K562 (cell line): ENCODE data around the gene STAB2. TPM values are rescaled to one million over a fixed set of nuclear protein-coding genes. Genes with fewer than 3 reads are reported as not detected.

Experiments
- ATAC-seq: fragments of 200-7000 bp; cut with Tn5 transposase; 3 replicates; pipeline ENCODE4 v1.9.1; 2020; ENCODE audit warnings: moderate library complexity
- BruUV-seq: library from RNA; stranded (reverse); fragments of 400-500 nt; replicated peaks from 2 replicates; lab custom pipeline; 2021; lab: Mats Ljungman, UMichigan
- CTCF ChIA-PET: fragments of 300-600 bp; formaldehyde crosslinking; extraction: SDS; loops from one replicate; lab custom pipeline; 2021; ENCODE audit warnings: low intra/inter-chr PET ratio; lab: Yijun Ruan, JAX
- POLR2A ChIA-PET: fragments of 300-600, 350-650 bp; sonication (Branson Sonifier 250); formaldehyde crosslinking; extraction: SDS; loops from one replicate; lab custom pipeline; 2021; ENCODE audit warnings: antibody characterized with exemption, inconsistent platforms; lab: Yijun Ruan, JAX
- DNase-seq, 4 experiments: peaks; one replicate each; pipeline versions ENCODE4 v3.0.0 to v3.0.0-alpha.2; 2011 to 2018; ENCODE audit warnings: low spot score in 3 of 4, mixed read lengths in 3 of 4; ENCODE audit errors: extremely low read depth in 1 of 4
- FAIRE-seq: peaks from 2 replicates; lab custom pipeline; 2011; peaks lifted over from hg19 to GRCh38; lab: Jason Lieb, UNC
- H2AFZ ChIP-seq: 2 replicates; pipeline ENCODE4 v1.6.0; 2011; ENCODE audit warnings: low read depth, low read length, control low read depth, inconsistent platforms
- H3K27ac ChIP-seq: fragments of 200-600 bp; 3 replicates; pipeline ENCODE4 v1.8.0; 2011; ENCODE audit warnings: low read depth, mild to moderate bottlenecking, control low read depth, inconsistent platforms, low read length, moderate library complexity, mixed read lengths; ENCODE audit errors: extremely low read depth
- H3K27me3 ChIP-seq, 2 experiments: fragments of 300-600 bp in 1 of 2; 2 replicates in 1 of 2; 3 replicates in 1 of 2; pipeline versions ENCODE4 v1.6.0 to v1.8.0; 2011; ENCODE audit warnings: inconsistent platforms in 2 of 2, low read length in 2 of 2, mild to moderate bottlenecking in 1 of 2, mixed read lengths in 1 of 2, moderate library complexity in 1 of 2; ENCODE audit not compliant: control insufficient read depth in 2 of 2, insufficient read depth in 2 of 2
- H3K36me3 ChIP-seq: fragments of 300-600 bp; 3 replicates; pipeline ENCODE4 v1.8.0; 2011; ENCODE audit warnings: mild to moderate bottlenecking, low read length, inconsistent platforms; ENCODE audit not compliant: control insufficient read depth, insufficient read depth
- H3K4me1 ChIP-seq, 2 experiments: fragments of 200-600 bp in 1 of 2; replicated peaks in 1 of 2; 2 replicates in 1 of 2; 3 replicates in 1 of 2; pipeline versions ENCODE4 v1.5.1 to v1.8.0; 2011; ENCODE audit warnings: inconsistent platforms in 2 of 2, low read length in 2 of 2, mild to moderate bottlenecking in 1 of 2, mixed read lengths in 1 of 2, moderate library complexity in 1 of 2; ENCODE audit not compliant: control insufficient read depth in 2 of 2, insufficient read depth in 2 of 2
- H3K4me2 ChIP-seq: 2 replicates; pipeline ENCODE4 v1.6.1; 2011; ENCODE audit warnings: low read length, control low read depth, inconsistent platforms, mixed read lengths; ENCODE audit not compliant: insufficient read depth
- H3K4me3 ChIP-seq: fragments of 200-600 bp; sonication (generic), shearing (Covaris generic); 2 replicates; pipeline ENCODE4 v1.5.1; 2016; ENCODE audit warnings: control low read depth, inconsistent platforms
- H3K79me2 ChIP-seq: fragments of 200-600 bp; 3 replicates; pipeline ENCODE4 v1.8.0; 2011; ENCODE audit warnings: low read length, inconsistent platforms; ENCODE audit not compliant: control insufficient read depth, insufficient read depth
- H3K9ac ChIP-seq, 2 experiments: 2 replicates each; pipeline versions ENCODE4 v1.6.0 to v1.6.1; 2011; ENCODE audit warnings: low read depth in 2 of 2, low read length in 2 of 2, control low read depth in 1 of 2, inconsistent platforms in 1 of 2, mild to moderate bottlenecking in 1 of 2, mixed read lengths in 1 of 2; ENCODE audit not compliant: insufficient read depth in 1 of 2
- H3K9me1 ChIP-seq: one replicate; pipeline ENCODE4 v1.6.0; 2011; ENCODE audit warnings: inconsistent platforms, mild to moderate bottlenecking, low read length, moderate library complexity; ENCODE audit not compliant: control insufficient read depth, insufficient read depth
- H3K9me3 ChIP-seq: replicated peaks from 2 replicates; pipeline ENCODE4 v1.5.1; 2011; ENCODE audit warnings: low read depth, low read length, inconsistent platforms; ENCODE audit not compliant: control insufficient read depth, insufficient read depth
- H4K20me1 ChIP-seq: replicated peaks from 2 replicates; pipeline ENCODE4 v1.6.1; 2011; ENCODE audit warnings: low read length, inconsistent platforms, mixed read lengths; ENCODE audit not compliant: control insufficient read depth, insufficient read depth
- ESRRB ChIP-seq: fragments of 250-450 bp; sonication (Bioruptor Pico); IDR thresholded peaks from 2 replicates; pipeline ENCODE4 v1.5.0; 2020; ENCODE audit warnings: mild to moderate bottlenecking, moderate library complexity, borderline replicate concordance
- KDM1A ChIP-seq, 2 experiments: fragments of 450-650 bp; IDR thresholded peaks; 2 replicates each; pipeline ENCODE4 v1.6.1; 2016; ENCODE audit warnings: mild to moderate bottlenecking in 2 of 2
- NCOA6 ChIP-seq: fragments of 450-650 bp; IDR thresholded peaks from 2 replicates; pipeline ENCODE4 v1.6.1; 2017; ENCODE audit warnings: mild to moderate bottlenecking
- PHB ChIP-seq: fragments of 250-450 bp; sonication (Bioruptor Pico); IDR thresholded peaks from 2 replicates; pipeline ENCODE4 v1.5.0; 2021
- ZNF41 ChIP-seq: fragments of 250-450 bp; sonication (Bioruptor Pico); conservative IDR thresholded peaks from 2 replicates; pipeline ENCODE4 v1.4.0; 2020; ENCODE audit warnings: mild to moderate bottlenecking
- WGBS: fragments of 100-300 bp; shearing (Covaris generic); methylation state at CpG from one replicate; pipeline ENCODE4 v1.1.6; 2016; ENCODE audit warnings: low coverage, mixed read lengths; ENCODE audit not compliant: insufficient coverage; ENCODE audit errors: missing lambda C conversion rate; 5-methylcytosine and 5-hydroxymethylcytosine counted together
- in situ Hi-C: fragments of 300-500 bp; cut with MboI; formaldehyde crosslinking; loops from 4 replicates; pipeline ENCODE4 v1.15.0; 2018; ENCODE audit warnings: inconsistent platforms, mixed read lengths
- intact Hi-C: fragments of 100-400 bp; cut with micrococcal nuclease; formaldehyde crosslinking; loops from 2 replicates; pipeline ENCODE4 v1.14.2; 2022
- polyA plus RNA-seq, 8 experiments: library from polyadenylated mRNA; depleted of rRNA in 4 of 8; stranded (reverse) in 5 of 8; unstranded in 3 of 8; fragments of >200 nt; fragmentation: Nextera tagmentation in 2 of 8; fragmentation: Illumina TruSeq in 1 of 8; extraction: Ambion mirVana in 2 of 8; extraction: Trizol in 1 of 8; gene quantifications; 2 replicates each; pipeline versions ENCODE4 v1.2.1 to v1.2.3, GENCODE V29; 2011 to 2014; ENCODE audit warnings: inconsistent platforms in 1 of 8, missing spikeins in 1 of 8
- total RNA-seq, 7 experiments: library from RNA; depleted of rRNA in 6 of 7; stranded (reverse); fragments of >200 nt in 6 of 7; fragmentation: Illumina TruSeq in 2 of 7; extraction: Trizol in 2 of 7; gene quantifications; 2 replicates each; pipeline versions ENCODE4 v1.2.1 to v1.2.3, GENCODE V29; 2011 to 2021; ENCODE audit warnings: low replicate concordance in 1 of 7
- TF ChIP-seq, protein P1 (sequence below), 2 experiments: fragments of 450-650 bp; IDR thresholded peaks; 2 replicates each; pipeline ENCODE4 v1.6.1; 2016; ENCODE audit warnings: mild to moderate bottlenecking in 2 of 2, borderline replicate concordance in 1 of 2, low read depth in 1 of 2, moderate library complexity in 1 of 2
- TF ChIP-seq, protein P2 (sequence below): fragments of 150-350 bp; IDR thresholded peaks from 2 replicates; pipeline ENCODE4 v1.6.1; 2014; ENCODE audit warnings: low read depth, mild to moderate bottlenecking, low read length, borderline replicate concordance

Gene STAB2
- total and polyA plus RNA-seq, 9 of the 15 experiments (the other 6 are each of a cell fraction or from before 2014, with no cell fraction given) = 0.10 TPM; not detected in 8

DNA sequence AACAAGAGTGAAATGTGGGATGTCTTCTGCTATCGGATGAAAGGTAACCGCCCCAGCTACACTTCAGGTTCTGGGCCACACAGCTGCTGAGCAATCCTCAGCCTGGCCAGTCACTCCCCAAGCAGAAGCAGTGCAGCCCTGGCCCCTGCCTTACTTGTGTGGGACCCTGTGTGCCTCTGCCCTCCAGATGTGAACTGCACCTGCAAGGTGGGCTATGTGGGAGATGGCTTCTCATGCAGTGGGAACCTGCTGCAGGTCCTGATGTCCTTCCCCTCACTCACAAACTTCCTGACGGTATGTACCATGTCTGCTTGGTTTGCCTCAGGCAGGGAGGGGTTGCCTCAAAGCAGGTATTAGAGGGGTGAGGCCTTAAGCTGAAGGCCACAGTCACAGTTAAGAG is 168.4 kb downstream of the STAB2 start:
- Histone ChIP-seq H3K36me3 (no peaks in the 10 kb centered on the region), H3K27ac (no peak overlapping the region), H2AFZ (no peak overlapping the region), H3K4me2 (no peak overlapping the region), H4K20me1 (no peaks in the 10 kb centered on the region; the same call in 1 of the 2 replicates), H3K9me1 (peaks cover 3% of the 10 kb centered on the region), H3K27me3 (peaks cover 0 to 6% of the 10 kb centered on the region in 2 experiments; a peak in 1 of 5 replicates), H3K4me1 (no peaks in the 10 kb centered on the region), H3K9me3 (no peaks in the 10 kb centered on the region), H3K9ac (no peak overlapping the region), H3K79me2 (no peaks in the 10 kb centered on the region), H3K4me3 (no peak overlapping the region)
- TF ChIP-seq ESRRB (CRISPR knock-in tag) (no peak), PHB (no peak), NCOA6 (no peak), KDM1A (IDR thresholded peaks at IDR 0.05) (no peak), ZNF41 (CRISPR knock-in tag) (no peak)
- TF ChIP-seq, protein P1, sequence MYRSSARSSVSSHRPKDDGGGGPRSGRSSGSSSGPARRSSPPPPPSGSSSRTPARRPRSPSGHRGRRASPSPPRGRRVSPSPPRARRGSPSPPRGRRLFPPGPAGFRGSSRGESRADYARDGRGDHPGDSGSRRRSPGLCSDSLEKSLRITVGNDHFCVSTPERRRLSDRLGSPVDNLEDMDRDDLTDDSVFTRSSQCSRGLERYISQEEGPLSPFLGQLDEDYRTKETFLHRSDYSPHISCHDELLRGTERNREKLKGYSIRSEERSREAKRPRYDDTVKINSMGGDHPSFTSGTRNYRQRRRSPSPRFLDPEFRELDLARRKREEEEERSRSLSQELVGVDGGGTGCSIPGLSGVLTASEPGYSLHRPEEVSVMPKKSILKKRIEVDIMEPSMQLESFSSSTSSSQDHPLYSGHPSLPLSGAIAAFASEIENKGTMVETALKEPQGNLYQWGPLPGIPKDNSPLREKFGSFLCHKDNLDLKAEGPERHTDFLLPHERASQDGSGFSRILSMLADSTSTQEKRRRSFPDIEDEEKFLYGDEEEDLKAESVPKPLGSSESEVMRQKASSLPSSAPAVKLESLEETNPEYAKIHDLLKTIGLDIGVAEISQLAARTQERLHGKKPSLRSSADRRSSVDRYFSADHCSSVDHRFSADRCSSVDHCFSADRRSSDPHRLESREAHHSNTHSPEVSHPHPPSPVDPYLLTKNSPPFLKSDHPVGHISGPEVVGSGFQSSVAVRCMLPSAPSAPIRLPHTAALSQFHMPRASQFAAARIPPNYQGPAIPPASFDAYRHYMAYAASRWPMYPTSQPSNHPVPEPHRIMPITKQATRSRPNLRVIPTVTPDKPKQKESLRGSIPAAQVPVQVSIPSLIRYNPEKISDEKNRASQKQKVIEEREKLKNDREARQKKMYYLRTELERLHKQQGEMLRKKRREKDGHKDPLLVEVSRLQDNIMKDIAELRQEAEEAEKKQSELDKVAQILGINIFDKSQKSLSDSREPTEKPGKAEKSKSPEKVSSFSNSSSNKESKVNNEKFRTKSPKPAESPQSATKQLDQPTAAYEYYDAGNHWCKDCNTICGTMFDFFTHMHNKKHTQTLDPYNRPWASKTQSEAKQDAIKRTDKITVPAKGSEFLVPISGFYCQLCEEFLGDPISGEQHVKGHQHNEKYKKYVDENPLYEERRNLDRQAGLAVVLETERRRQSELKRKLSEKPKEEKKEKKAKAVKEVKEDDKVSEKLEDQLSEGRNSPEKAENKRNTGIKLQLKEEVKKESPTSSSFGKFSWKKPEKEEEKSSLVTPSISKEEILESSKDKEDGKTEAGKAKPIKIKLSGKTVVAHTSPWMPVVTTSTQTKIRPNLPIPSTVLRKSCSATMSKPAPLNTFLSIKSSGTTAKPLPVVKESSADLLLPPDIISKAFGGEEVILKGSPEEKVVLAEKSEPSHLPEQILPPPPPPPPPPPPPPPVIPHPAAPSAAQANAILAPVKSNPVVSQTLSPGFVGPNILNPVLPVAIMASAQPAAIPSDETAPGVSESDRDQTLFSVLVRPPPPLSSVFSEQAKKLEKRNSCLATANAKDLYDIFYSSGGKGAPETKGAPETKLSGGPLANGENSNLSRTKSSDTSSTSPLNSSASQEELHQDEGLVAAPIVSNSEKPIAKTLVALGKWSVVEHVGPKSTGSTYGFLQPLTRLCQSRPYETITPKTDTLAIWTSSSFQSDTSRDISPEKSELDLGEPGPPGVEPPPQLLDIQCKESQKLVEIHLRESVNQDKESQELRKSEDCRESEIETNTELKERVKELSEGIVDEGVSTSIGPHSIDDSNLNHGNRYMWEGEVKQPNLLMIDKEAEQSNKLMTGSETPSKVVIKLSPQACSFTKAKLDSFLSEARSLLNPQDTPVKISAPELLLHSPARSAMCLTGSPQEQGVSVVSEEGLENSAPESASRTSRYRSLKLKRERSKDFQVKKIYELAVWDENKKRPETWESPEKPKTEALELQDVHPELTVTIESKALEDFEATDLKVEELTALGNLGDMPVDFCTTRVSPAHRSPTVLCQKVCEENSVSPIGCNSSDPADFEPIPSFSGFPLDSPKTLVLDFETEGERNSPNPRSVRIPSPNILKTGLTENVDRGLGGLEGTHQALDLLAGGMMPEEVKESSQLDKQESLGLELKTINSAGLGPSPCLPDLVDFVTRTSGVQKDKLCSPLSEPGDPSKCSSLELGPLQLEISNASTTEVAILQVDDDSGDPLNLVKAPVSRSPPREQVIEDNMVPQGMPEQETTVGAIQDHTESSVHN (IDR thresholded peaks at IDR 0.05; ENCODE audit: borderline replicate concordance in 1 of 2, low read depth in 1 of 2) = no peak
- TF ChIP-seq, protein P2, sequence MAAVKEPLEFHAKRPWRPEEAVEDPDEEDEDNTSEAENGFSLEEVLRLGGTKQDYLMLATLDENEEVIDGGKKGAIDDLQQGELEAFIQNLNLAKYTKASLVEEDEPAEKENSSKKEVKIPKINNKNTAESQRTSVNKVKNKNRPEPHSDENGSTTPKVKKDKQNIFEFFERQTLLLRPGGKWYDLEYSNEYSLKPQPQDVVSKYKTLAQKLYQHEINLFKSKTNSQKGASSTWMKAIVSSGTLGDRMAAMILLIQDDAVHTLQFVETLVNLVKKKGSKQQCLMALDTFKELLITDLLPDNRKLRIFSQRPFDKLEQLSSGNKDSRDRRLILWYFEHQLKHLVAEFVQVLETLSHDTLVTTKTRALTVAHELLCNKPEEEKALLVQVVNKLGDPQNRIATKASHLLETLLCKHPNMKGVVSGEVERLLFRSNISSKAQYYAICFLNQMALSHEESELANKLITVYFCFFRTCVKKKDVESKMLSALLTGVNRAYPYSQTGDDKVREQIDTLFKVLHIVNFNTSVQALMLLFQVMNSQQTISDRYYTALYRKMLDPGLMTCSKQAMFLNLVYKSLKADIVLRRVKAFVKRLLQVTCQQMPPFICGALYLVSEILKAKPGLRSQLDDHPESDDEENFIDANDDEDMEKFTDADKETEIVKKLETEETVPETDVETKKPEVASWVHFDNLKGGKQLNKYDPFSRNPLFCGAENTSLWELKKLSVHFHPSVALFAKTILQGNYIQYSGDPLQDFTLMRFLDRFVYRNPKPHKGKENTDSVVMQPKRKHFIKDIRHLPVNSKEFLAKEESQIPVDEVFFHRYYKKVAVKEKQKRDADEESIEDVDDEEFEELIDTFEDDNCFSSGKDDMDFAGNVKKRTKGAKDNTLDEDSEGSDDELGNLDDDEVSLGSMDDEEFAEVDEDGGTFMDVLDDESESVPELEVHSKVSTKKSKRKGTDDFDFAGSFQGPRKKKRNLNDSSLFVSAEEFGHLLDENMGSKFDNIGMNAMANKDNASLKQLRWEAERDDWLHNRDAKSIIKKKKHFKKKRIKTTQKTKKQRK = no peak
- DNase-seq (no peak), ATAC-seq (no peak), FAIRE-seq (no peak)
- in situ Hi-C loops = no loop called here
- CTCF ChIA-PET = no interaction called here
- 34% methylated on average over 3 of the region's 3 CpGs for WGBS
- BruUV-seq = no TSS peak
- intact Hi-C loops = no loop called here
- POLR2A ChIA-PET = no interaction called here
